ENCODE results near the gene SDE2.
"Not testable (repeated sequence)": the region's sequence is repeated elsewhere in the genome, so short reads cannot be mapped to it uniquely, and the experiment has no call there.

SDE2 gene

DNA sequence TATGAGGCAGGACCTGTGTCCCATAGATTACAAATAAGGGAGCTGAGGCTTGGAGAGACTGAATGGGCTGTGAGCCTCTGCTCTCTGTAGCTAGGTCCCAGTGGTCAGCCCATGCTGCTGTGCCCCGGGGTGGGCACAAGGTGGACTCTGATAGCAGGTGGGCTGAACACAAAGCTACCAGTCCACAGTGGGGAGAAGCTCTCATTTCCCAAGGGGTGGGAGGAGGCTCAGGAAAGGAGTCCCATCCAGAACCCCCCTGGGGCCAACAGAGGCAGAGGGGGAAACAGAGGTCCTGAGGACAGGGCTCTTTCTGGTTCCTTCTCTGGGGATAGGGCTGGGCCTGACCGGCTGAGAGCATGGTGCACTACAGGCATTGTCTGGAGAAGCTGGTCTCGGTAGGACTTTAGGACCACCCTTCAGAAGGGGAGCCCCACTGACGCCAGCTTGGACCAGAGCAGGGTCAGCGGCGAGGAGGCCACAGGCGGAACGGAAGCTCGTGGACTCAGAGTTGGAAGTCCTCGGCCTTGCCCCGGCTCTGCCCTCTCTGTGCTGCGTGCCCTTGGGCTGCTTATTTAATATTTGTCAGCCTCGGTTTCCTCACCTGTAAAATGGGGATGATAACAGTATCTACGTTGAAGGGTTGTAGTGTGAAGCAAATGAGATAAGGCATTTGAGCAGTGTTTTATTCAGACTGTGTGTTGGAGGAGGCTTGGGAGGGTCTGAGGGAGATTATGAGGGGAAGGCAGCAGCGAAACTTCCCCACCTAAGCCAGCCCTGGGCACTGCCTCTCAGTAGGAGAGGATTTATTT lies 26.6 kb downstream of the SDE2 start:
- H3K27ac Mint-ChIP-seq: no peak overlapping the region

DNA sequence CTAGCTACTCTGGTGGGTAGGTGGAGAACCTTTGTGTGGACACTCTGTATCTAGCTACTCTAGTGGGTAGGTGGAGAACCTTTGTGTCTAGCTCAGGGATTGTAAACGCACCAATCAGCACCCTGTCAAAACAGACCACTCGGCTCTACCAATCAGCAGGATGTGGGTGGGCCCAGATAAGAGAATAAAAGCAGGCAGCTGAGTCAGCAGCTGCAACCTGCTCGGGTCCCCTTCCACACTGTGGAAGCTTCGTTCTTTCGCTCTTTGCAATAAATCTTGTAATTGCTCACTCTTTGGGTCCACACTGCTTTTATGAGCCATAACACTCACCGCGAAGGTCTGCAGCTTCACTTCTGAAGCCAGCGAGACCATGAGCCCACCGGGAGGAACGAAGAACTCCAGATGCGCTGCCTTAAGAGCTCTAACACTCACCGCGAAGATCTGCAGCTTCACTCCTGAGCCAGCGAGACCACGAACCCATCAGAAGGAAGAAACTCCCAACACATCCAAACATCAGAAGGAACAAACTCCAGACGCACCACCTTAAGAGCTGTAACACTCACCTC lies 28.5 kb downstream of the SDE2 start:
- not testable (repeated sequence) for H3K4me1 Mint-ChIP-seq (ENCODE audit: low read depth); H3K36me3 Mint-ChIP-seq; H3K27me3 Mint-ChIP-seq; H3K9me3 Mint-ChIP-seq (ENCODE audit: low read depth); H3K27ac Mint-ChIP-seq; H3K4me3 Mint-ChIP-seq

More for the DNA sequence above, 26.6 kb downstream of the SDE2 start:
- Mint-ChIP-seq H3K9me3 (ENCODE audit: low read depth) (no peaks in the 10 kb centered on the region), H3K36me3 (no peaks in the 10 kb centered on the region), H3K4me3 (no peak overlapping the region), H3K4me1 (ENCODE audit: low read depth) (peaks cover 4% of the 10 kb centered on the region), H3K27me3 (no peaks in the 10 kb centered on the region)

DNA sequence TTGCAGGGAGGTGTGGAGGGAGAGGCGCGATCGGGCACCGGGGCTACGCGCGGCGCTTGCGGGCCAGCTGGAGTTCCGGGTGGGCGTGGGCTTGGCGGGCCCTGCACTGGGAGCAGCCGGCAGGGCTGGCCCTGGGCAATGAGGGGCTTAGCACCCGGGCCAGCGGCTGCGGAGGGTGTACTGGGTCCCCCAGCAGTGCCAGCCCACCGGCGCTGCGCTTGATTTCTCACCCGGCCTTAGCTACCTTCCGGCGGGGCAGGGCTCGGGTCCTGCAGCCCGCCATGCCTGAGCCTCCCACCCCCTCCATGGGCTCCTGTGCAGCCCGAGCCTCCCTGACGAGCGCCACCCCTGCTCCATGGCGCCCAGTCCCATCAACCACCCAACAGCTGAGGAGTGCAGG lies 29.4 kb downstream of the SDE2 start:
- not testable (repeated sequence) for H3K36me3 Mint-ChIP-seq; H3K9me3 Mint-ChIP-seq (ENCODE audit: low read depth); H3K27me3 Mint-ChIP-seq; H3K4me3 Mint-ChIP-seq; H3K4me1 Mint-ChIP-seq (ENCODE audit: low read depth); H3K27ac Mint-ChIP-seq

DNA sequence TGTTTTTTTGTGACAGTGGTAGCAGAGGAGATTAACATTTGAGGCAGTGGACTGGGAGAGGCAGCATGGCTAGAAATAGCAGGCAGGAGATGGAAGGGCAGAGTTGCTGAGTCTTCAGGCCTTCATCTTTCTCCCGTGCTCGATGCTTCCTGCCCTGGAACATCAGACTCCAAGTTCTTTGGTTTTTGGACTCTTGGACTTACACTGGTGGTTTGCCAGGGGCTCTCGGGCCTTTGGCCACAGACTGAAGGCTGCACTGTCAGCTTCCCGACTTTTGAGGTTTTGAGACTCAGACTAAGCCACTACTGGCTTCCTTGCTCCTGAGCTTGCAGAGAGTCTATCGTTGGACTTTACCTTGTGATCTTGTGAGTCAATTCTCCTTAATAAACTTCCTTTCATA lies 33.9 kb downstream of the SDE2 start:
- Mint-ChIP-seq H3K9me3 (ENCODE audit: low read depth) (no peaks in the 10 kb centered on the region), H3K36me3 (no peaks in the 10 kb centered on the region), H3K27me3 (no peaks in the 10 kb centered on the region), H3K4me1 (ENCODE audit: low read depth) (peaks cover 6% of the 10 kb centered on the region), H3K27ac (no peak overlapping the region), H3K4me3 (no peak overlapping the region)

DNA sequence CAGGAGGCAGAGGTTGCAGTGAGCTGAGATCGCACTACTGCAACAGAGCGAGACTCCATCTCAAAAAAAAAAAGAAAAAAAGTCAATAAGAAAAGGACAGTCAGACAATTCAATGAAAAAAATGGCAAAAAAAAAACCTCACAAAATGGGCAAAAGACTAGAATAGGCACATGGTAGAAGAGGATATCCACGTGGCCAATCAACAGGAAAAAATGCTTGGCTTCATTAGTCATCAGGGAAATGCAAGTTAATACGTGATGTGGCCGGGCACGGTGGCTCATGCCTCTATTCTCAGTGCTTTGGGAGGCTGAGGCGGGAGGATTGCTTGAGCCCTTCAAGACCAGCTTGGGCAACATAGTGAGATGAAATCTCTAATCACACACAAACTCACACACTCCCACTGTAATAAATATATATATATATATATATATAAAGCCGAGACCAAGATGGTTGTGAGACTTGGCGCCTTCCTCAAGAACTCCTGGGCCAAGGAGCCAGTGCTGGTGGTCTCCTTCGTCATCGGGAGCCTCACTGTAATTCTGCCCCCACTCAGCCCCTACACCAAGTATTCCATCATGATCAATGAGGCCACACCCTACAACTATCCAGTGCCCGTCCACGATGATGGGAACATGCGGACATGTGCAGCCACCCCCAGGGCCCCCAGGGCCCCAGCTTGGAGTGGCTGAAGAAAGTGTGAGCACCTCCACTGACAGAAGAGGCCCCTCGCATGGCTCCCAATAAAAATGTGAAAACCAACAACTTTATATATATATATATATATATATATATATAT lies 35.2 kb downstream of the SDE2 start:
- Mint-ChIP-seq H3K27me3 (no peaks in the 10 kb centered on the region), H3K9me3 (ENCODE audit: low read depth) (no peaks in the 10 kb centered on the region), H3K27ac (no peak overlapping the region), H3K4me3 (no peak overlapping the region), H3K4me1 (ENCODE audit: low read depth) (peaks cover 10% of the 10 kb centered on the region), H3K36me3 (no peaks in the 10 kb centered on the region)

DNA sequence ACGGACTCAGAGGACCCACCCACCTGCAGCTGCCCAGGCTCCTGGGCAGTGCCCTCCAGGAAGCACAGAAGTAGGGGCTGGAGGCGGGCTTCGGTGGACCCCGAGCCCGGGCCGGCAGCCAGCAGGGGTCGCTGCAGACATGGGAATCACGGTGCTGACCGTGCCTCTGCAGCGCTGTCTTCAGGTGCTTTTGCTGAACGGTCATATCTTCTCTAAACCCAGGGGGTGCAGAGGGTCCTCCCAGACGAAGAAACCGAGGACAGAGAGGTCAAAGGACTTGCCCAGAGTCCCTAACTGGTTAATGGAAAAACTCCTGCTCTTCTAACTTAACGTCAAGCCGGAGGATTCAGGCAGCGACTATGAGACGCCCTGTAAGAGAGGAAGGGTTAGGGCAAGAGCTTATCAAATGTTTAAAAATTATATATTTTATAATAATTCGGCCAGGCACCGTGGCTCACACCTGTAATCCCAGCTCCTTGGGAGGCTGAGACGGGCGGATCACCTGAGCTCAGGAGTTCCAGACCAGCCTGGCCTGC lies 36.6 kb downstream of the SDE2 start:
- Mint-ChIP-seq H3K36me3 (no peaks in the 10 kb centered on the region), H3K27ac (no peak overlapping the region), H3K4me3 (no peak overlapping the region)

DNA sequence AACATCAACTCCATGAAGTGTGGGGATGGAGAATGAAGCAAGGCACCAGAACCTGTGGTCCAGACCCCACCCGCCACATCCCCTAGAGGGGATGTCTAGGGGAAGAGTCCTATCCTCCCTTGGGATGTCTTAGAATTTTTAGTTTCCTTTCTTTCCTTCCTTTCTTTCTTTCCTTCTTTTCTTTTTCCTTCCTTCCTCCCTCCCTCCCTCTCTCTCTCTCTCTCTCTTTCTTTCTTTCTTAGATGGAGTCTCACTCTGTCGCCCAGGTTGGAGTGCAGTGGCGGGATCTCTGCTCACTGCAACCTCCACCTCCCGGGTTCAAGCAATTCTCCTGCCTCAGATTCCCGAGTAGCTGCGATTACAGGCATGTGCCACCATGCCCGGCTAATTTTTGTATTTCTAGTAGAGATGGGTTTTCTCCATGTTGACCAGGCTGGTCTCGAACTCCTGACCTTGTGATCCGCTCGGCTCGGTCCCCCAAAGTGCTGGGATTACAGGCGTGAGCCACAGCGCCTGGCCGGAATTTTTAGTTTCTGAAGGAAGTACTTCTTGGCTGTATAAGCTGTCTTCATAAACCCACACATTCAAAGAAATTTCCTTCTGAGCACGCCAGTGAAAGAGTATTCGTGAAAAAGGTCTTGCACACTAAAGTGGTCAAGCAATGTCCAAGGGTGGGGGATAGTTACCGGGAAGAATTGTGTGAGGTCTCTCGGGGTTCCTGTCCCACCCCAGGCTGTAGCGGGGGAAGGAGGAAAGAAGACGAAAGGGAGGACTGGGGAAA lies 37.3 kb downstream of the SDE2 start:
- Mint-ChIP-seq H3K9me3 (ENCODE audit: low read depth) (no peaks in the 10 kb centered on the region), H3K4me1 (ENCODE audit: low read depth) (peaks cover 17% of the 10 kb centered on the region), H3K36me3 (no peaks in the 10 kb centered on the region), H3K27me3 (no peaks in the 10 kb centered on the region), H3K27ac (no peak overlapping the region), H3K4me3 (no peak overlapping the region)

More for the DNA sequence above, 36.6 kb downstream of the SDE2 start:
- Mint-ChIP-seq H3K4me1 (ENCODE audit: low read depth) (peaks cover 14% of the 10 kb centered on the region), H3K27me3 (no peaks in the 10 kb centered on the region), H3K9me3 (ENCODE audit: low read depth) (no peaks in the 10 kb centered on the region)

DNA sequence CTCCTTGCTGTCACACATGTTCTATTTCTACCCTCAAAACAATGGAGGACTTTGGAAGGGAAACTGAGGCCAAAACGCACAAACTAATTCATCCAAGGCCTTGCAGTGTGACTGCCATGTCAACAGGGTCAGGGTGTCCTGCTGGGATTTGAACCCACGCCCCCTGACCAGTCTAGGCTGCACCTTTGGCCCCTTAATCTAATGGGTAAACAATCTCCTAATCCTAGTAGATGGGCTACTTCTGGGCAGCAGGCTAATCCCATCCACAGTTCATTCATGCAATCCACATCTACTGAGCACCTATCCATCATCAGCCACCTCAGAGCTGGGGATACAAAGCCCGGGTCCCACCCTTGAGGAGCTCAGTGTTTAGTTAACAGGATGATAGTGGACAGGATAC lies 41.1 kb downstream of the SDE2 start:
- peaks cover 1% of the 10 kb centered on the region for H3K27me3 Mint-ChIP-seq
- no peak overlapping the region for H3K27ac Mint-ChIP-seq
- peaks cover 17% of the 10 kb centered on the region for H3K4me1 Mint-ChIP-seq (ENCODE audit: low read depth)
- no peak overlapping the region for H3K4me3 Mint-ChIP-seq
- no peaks in the 10 kb centered on the region for H3K9me3 Mint-ChIP-seq (ENCODE audit: low read depth)
- no peaks in the 10 kb centered on the region for H3K36me3 Mint-ChIP-seq

DNA sequence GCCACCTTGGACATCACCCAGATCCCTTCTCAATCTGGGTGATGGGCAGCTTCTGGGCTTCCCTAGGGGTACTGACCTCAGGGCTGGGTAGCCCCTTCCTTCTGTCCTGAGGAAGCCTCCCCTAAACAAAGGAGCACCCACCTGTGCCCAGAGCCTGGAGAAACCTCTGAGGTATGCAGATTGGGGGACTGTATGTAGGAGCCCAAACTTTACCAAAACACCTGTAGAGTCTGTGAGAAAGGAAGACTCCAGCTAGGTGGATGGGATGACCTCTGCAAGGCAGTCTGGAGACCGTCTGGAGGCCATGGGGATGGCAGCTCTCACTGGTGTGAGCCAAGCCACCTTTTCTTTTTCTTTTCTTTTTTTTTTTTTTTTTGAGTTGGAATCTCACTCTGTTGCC lies 44.4 kb downstream of the SDE2 start:
- Mint-ChIP-seq H3K36me3 (no peaks in the 10 kb centered on the region), H3K4me1 (ENCODE audit: low read depth) (peaks cover 11% of the 10 kb centered on the region), H3K27ac (no peak overlapping the region), H3K9me3 (ENCODE audit: low read depth) (no peaks in the 10 kb centered on the region), H3K27me3 (peaks cover 2% of the 10 kb centered on the region), H3K4me3 (no peak overlapping the region)

DNA sequence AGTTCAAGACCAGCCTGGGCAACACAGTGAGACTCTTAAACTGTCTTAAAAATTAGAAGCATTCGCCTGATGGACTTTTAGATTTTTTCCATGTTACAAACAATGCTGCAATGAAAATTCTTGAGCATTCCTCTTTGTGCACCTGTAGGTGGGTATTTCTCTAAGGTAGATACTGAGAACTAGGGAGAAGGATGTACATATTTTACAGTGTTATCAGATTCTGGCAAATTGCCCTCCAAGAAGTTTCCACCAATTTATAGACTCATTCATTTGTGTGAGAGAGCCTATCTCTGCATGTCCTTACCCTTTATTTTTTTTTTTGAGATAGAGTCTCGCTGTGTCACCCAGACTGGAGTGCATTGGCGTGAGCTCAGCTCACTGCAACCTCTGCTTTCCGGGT lies 45.8 kb downstream of the SDE2 start:
- Mint-ChIP-seq H3K4me1 (ENCODE audit: low read depth) (peaks cover 7% of the 10 kb centered on the region), H3K27me3 (peaks cover 2% of the 10 kb centered on the region), H3K27ac (no peak overlapping the region), H3K4me3 (no peak overlapping the region), H3K9me3 (ENCODE audit: low read depth) (no peaks in the 10 kb centered on the region), H3K36me3 (no peaks in the 10 kb centered on the region)

DNA sequence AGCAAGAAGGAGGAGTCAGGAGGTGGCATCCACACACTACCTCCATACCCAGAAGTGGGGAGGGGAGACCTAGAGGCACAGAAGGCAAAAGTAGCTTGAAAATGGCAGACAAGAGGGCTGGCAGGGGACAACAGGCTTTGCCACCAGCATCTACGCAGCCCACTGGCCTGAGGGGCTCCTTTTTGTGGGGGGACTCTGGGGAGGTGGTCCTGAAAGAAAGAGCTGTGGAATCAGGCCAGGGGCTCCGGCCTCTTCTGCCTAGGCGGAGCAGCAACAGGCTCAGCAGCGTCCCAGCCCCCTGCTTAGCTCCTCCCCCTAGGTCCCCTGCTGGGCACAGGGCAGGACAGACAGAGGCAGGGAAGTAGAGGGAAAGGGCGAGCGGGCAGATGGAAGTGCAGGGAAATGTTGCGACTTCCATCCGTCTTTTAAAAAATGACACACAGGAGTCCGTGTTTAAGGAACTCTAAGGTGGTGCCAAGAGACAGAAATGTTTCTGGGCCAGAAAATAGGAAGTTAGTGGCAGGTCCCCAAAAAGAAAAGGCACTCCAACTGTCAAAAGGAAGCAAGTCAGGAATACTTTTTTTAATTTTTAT lies 48.1 kb downstream of the SDE2 start:
- Mint-ChIP-seq H3K4me1 (ENCODE audit: low read depth) (no peaks in the 10 kb centered on the region), H3K4me3 (no peak overlapping the region), H3K27me3 (peaks cover 2% of the 10 kb centered on the region), H3K27ac (no peak overlapping the region), H3K9me3 (ENCODE audit: low read depth) (no peaks in the 10 kb centered on the region), H3K36me3 (no peaks in the 10 kb centered on the region)

DNA sequence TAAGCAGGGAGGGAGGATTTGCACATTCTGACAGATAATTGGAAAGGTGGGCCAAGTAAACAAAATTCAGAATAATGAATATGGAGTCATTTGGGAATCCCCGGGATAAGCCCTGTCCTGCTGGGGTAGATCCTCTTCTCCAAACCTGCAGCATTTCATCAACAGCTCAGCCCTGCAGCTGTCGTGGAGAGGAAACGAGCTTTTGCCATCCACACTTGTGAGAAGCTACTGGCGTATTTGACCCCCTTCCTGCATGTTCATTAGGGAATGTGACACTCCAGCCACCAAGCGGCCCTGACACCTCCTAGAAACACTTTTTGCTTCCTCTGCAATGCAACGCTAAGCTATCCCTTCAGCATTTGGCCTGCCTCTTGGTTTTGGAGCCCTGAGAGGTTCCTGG lies 50.1 kb downstream of the SDE2 start:
- Mint-ChIP-seq H3K4me1 (ENCODE audit: low read depth) (peaks cover 8% of the 10 kb centered on the region), H3K27ac (no peak overlapping the region), H3K27me3 (peaks cover 2% of the 10 kb centered on the region), H3K4me3 (no peak overlapping the region), H3K9me3 (ENCODE audit: low read depth) (no peaks in the 10 kb centered on the region), H3K36me3 (no peaks in the 10 kb centered on the region)

DNA sequence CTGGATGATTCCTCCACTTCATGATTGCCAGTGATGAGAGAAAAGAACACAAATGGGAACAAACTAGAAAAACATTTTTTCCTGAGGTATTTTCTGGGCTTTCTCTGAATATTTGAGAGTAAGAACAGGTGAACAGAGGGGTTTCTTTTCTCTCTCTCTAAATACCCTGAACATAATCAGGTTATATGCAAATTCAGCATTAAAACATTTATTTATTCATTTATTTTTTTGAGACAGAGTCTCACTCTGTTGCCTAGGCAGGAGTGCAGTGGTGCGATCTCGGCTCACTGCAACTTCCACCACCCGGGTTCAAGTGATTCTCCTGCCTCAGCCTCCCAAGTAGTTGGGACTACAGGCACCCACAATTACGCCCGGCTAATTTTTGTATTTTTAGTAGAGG lies 52.3 kb downstream of the SDE2 start:
- no peak overlapping the region for H3K27ac Mint-ChIP-seq
- H3K4me1 Mint-ChIP-seq (ENCODE audit: low read depth): peaks cover 8% of the 10 kb centered on the region
- no peak overlapping the region for H3K4me3 Mint-ChIP-seq
- no peaks in the 10 kb centered on the region for H3K36me3 Mint-ChIP-seq
- no peaks in the 10 kb centered on the region for H3K9me3 Mint-ChIP-seq (ENCODE audit: low read depth)
- H3K27me3 Mint-ChIP-seq: peaks cover 1% of the 10 kb centered on the region

DNA sequence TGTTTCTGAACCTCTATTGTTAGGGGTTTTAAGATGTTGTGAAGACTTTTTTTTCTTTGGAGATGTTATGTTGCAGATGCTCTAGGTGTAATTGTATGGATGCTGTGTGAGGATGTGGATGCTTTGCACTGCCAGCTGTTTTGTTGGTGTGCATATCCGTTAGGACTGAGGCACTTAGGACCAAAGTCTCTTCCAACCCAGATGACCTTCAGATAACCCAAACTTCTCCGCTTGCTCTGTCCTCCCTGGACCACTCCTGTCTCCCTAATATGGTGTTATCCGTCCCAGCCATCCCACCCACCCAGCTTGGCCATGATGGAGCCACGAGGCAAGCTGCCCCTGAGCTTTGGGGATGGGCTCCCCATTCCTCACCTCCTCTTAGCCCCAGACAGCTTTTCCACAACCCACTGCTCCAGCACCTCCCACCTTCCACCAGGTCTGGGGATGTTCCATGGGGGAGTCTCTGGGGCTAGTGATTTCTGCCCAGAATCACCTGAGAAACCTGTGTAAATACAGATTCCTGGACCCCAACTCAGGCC lies 53.0 kb downstream of the SDE2 start:
- Mint-ChIP-seq H3K4me3 (no peak overlapping the region), H3K27me3 (no peaks in the 10 kb centered on the region), H3K36me3 (no peaks in the 10 kb centered on the region), H3K9me3 (ENCODE audit: low read depth) (no peaks in the 10 kb centered on the region), H3K27ac (no peak overlapping the region), H3K4me1 (ENCODE audit: low read depth) (peaks cover 8% of the 10 kb centered on the region)

Data from activated naive CD8-positive, alpha-beta T cell (primary cell).